HEK293 (cell line): ENCODE measurements around the gene PLEKHA6.
A peak's percentile ranks its signal among the peaks of the same experiment; 100 is the strongest.

Source experiments
- CTCF ChIA-PET: fragments of 350-600 bp; formaldehyde crosslinking; extraction: SDS; loops from one replicate; lab custom pipeline; 2021; ENCODE audit warnings: antibody characterized with exemption; lab: Yijun Ruan, JAX
- POLR2A ChIA-PET: fragments of 300-600 bp; formaldehyde crosslinking; extraction: SDS; loops from one replicate; lab custom pipeline; 2020; ENCODE audit warnings: antibody characterized with exemption, inconsistent platforms; lab: Yijun Ruan, JAX
- H3K27ac ChIP-seq: fragments of 200-500 bp; sonication (Bioruptor generic); 2 replicates; pipeline ENCODE4 v1.5.1; 2014; ENCODE audit warnings: low read depth, low read length, control low read depth, inconsistent platforms; ENCODE audit errors: extremely low read depth
- H3K36me3 ChIP-seq, 2 experiments: fragments of 200-500 bp in 1 of 2; sonication (Bioruptor generic) in 1 of 2; 1 replicate in 1 of 2; 2 replicates in 1 of 2; pipeline ENCODE4 v1.5.1; 2014 to 2017; ENCODE audit warnings: inconsistent platforms in 2 of 2, low read length in 2 of 2; ENCODE audit not compliant: control insufficient read depth in 2 of 2, insufficient read depth in 1 of 2
- H3K4me1 ChIP-seq: fragments of 200-500 bp; sonication (Bioruptor generic); 2 replicates; pipeline ENCODE4 v1.5.1; 2014; ENCODE audit warnings: mild to moderate bottlenecking, low read length, inconsistent platforms; ENCODE audit not compliant: control insufficient read depth, insufficient read depth
- H3K4me3 ChIP-seq: 2 replicates; pipeline ENCODE4 v1.5.1; 2011; ENCODE audit warnings: low read depth, mild to moderate bottlenecking, control low read depth, low read length, moderate library complexity
- H3K9me3 ChIP-seq: fragments of 200-500 bp; sonication (Bioruptor generic); 2 replicates; pipeline ENCODE4 v1.5.1; 2014; ENCODE audit warnings: low read depth, low read length, inconsistent platforms; ENCODE audit not compliant: control insufficient read depth, insufficient read depth
- ATF2 ChIP-seq: fragments of 450-650 bp; formaldehyde crosslinking; IDR thresholded peaks from 2 replicates; pipeline ENCODE4 v1.5.1; 2016; ENCODE audit warnings: missing biosample characterization, missing genetic modification characterization, low read depth
- ELK4 ChIP-seq: IDR thresholded peaks from 2 replicates; pipeline ENCODE4 v1.6.1; 2011; ENCODE audit warnings: mild to moderate bottlenecking, low read depth, low read length, borderline replicate concordance
- FEZF1 ChIP-seq: fragments of 450-650 bp; formaldehyde crosslinking; IDR thresholded peaks from 2 replicates; pipeline ENCODE4 v1.5.1; 2016; ENCODE audit warnings: missing biosample characterization, missing genetic modification characterization
- GLIS1 ChIP-seq: fragments of 450-650 bp; formaldehyde crosslinking; IDR thresholded peaks from 2 replicates; pipeline ENCODE4 v1.5.1; 2016; ENCODE audit warnings: missing biosample characterization, missing genetic modification characterization
- INSM2 ChIP-seq: fragments of 450-650 bp; formaldehyde crosslinking; IDR thresholded peaks from 2 replicates; pipeline ENCODE4 v1.5.1; 2016; ENCODE audit warnings: missing biosample characterization, missing genetic modification characterization
- OSR2 ChIP-seq: fragments of 450-650 bp; formaldehyde crosslinking; IDR thresholded peaks from 2 replicates; pipeline ENCODE4 v1.5.1; 2016; ENCODE audit warnings: missing biosample characterization, missing genetic modification characterization
- REPIN1 ChIP-seq: fragments of 450-650 bp; formaldehyde crosslinking; IDR thresholded peaks from 2 replicates; pipeline ENCODE4 v1.5.1; 2017; ENCODE audit warnings: missing biosample characterization, missing genetic modification characterization, low read depth
- SCRT2 ChIP-seq: fragments of 450-650 bp; formaldehyde crosslinking; IDR thresholded peaks from 2 replicates; pipeline ENCODE4 v1.5.1; 2016; ENCODE audit warnings: missing biosample characterization, missing genetic modification characterization
- SP2 ChIP-seq: fragments of 450-650 bp; formaldehyde crosslinking; IDR thresholded peaks from 2 replicates; pipeline ENCODE4 v1.5.1; 2016; ENCODE audit warnings: missing biosample characterization, missing genetic modification characterization
- ZIC2 ChIP-seq: fragments of 450-650 bp; formaldehyde crosslinking; IDR thresholded peaks from 2 replicates; pipeline ENCODE4 v1.5.1; 2016; ENCODE audit warnings: missing biosample characterization, missing genetic modification characterization
- ZNF10 ChIP-seq: fragments of 450-650 bp; formaldehyde crosslinking; IDR thresholded peaks from 2 replicates; pipeline ENCODE4 v1.5.1; 2017; ENCODE audit warnings: missing biosample characterization, missing genetic modification characterization
- ZNF169 ChIP-seq: fragments of 450-650 bp; formaldehyde crosslinking; IDR thresholded peaks from 2 replicates; pipeline ENCODE4 v1.5.1; 2016; ENCODE audit warnings: missing biosample characterization, missing genetic modification characterization
- ZNF23 ChIP-seq: fragments of 450-650 bp; formaldehyde crosslinking; IDR thresholded peaks from 2 replicates; pipeline ENCODE4 v1.5.1; 2016; ENCODE audit warnings: missing biosample characterization, missing genetic modification characterization, borderline replicate concordance
- ZNF280C ChIP-seq: fragments of 450-650 bp; formaldehyde crosslinking; IDR thresholded peaks from 2 replicates; pipeline ENCODE4 v1.5.1; 2016; ENCODE audit warnings: missing biosample characterization, missing genetic modification characterization
- ZNF335 ChIP-seq: fragments of 450-650 bp; formaldehyde crosslinking; conservative IDR thresholded peaks from 2 replicates; pipeline ENCODE4 v1.5.1; 2016; ENCODE audit warnings: missing biosample characterization, missing genetic modification characterization
- ZNF341 ChIP-seq: fragments of 450-650 bp; formaldehyde crosslinking; IDR thresholded peaks from 2 replicates; pipeline ENCODE4; 2016; ENCODE audit warnings: low read depth, missing biosample characterization, missing genetic modification characterization
- ZNF350 ChIP-seq: fragments of 450-650 bp; formaldehyde crosslinking; IDR thresholded peaks from 2 replicates; pipeline ENCODE4 v1.5.0; 2017; ENCODE audit warnings: missing biosample characterization, mild to moderate bottlenecking, missing genetic modification characterization
- ZNF416 ChIP-seq: fragments of 450-650 bp; formaldehyde crosslinking; IDR thresholded peaks from 2 replicates; pipeline ENCODE4 v1.5.1; 2016; ENCODE audit warnings: missing biosample characterization, missing genetic modification characterization
- ZNF423 ChIP-seq: fragments of 450-650 bp; formaldehyde crosslinking; IDR thresholded peaks from 2 replicates; pipeline ENCODE4 v1.5.1; 2016; ENCODE audit warnings: missing biosample characterization, missing genetic modification characterization
- ZNF560 ChIP-seq: fragments of 450-650 bp; formaldehyde crosslinking; IDR thresholded peaks from 2 replicates; pipeline ENCODE4 v1.5.1; 2017; ENCODE audit warnings: missing biosample characterization, missing genetic modification characterization, borderline replicate concordance
- ZNF692 ChIP-seq: fragments of 450-650 bp; formaldehyde crosslinking; IDR thresholded peaks from 2 replicates; pipeline ENCODE4 v1.5.1; 2016; ENCODE audit warnings: missing biosample characterization, missing genetic modification characterization
- ZNF704 ChIP-seq: fragments of 450-650 bp; formaldehyde crosslinking; IDR thresholded peaks from 2 replicates; pipeline ENCODE4 v1.5.1; 2016; ENCODE audit warnings: missing biosample characterization, missing genetic modification characterization
- ZNF791 ChIP-seq: fragments of 450-650 bp; formaldehyde crosslinking; IDR thresholded peaks from 2 replicates; pipeline ENCODE4 v1.5.1; 2016; ENCODE audit warnings: missing biosample characterization, missing genetic modification characterization

PLEKHA6 gene

GRCh38 chr1:204292740-204293139 is 67.0 kb downstream of the PLEKHA6 start:
- no peaks in the 10 kb centered on the region for H3K36me3 ChIP-seq
- no peaks in the 10 kb centered on the region for H3K9me3 ChIP-seq
- no peak overlapping the region for H3K27ac ChIP-seq
- CTCF ChIA-PET, result no interaction called here
- POLR2A ChIA-PET, result no interaction called here
- peaks cover 9% of the 10 kb centered on the region for H3K4me1 ChIP-seq
- H3K4me3 ChIP-seq, result no peak overlapping the region
- TF ChIP-seq REPIN1 (tag by site-specific recombination), result no peak
- no peak for TF ChIP-seq ZNF169 (tag by site-specific recombination)
- TF ChIP-seq INSM2 (tag by site-specific recombination), result no peak
- no peak for TF ChIP-seq ZNF704

GRCh38 chr1:204289280-204289679 is 70.4 kb downstream of the PLEKHA6 start:
- H3K27ac ChIP-seq, result no peak overlapping the region
- H3K36me3 ChIP-seq, result no peaks in the 10 kb centered on the region
- no peaks in the 10 kb centered on the region for H3K9me3 ChIP-seq
- TF ChIP-seq ZNF791 (tag by site-specific recombination) (no peak), ZIC2 (tag by site-specific recombination) (peak; percentile 83), ZNF335 (tag by site-specific recombination) (peak; percentile 81), ELK4 (no peak), FEZF1 (tag by site-specific recombination) (peak; percentile 36; the same call in 1 of the 2 replicates), OSR2 (tag by site-specific recombination) (peak; percentile 81), ZNF560 (no peak), ZNF423 (tag by site-specific recombination) (peak; percentile 60; the same call in 1 of the 2 replicates), ZNF280C (tag by site-specific recombination) (no peak), ZNF416 (tag by site-specific recombination) (no peak), GLIS1 (tag by site-specific recombination) (peak; percentile 52)
- no peak overlapping the region for H3K4me3 ChIP-seq
- ChIA-PET POLR2A (no interaction called here), CTCF (interaction anchor here (0.7 to 0.9 kb wide), 2 partner anchors 36 to 107 kb away, joined by 3 to 4 read pairs; no protein-coding TSS in a partner anchor)
- H3K4me1 ChIP-seq, result peaks cover 12% of the 10 kb centered on the region

GRCh38 chr1:204288021-204288588 is 71.6 kb downstream of the PLEKHA6 start:
- H3K27ac ChIP-seq, result no peak overlapping the region
- no peak for TF ChIP-seq ZNF10
- TF ChIP-seq ZNF350 (tag by site-specific recombination), result no peak
- peak; percentile 91 for TF ChIP-seq SP2 (tag by site-specific recombination)
- TF ChIP-seq ZNF692 (tag by site-specific recombination), result no peak
- no peak for TF ChIP-seq ZNF23 (tag by site-specific recombination)
- peak; percentile 96 for TF ChIP-seq ZNF341 (tag by site-specific recombination)
- peak; percentile 84 for TF ChIP-seq SCRT2 (tag by site-specific recombination)
- TF ChIP-seq ZIC2 (tag by site-specific recombination), result peak; percentile 82
- TF ChIP-seq ATF2 (tag by site-specific recombination), result no peak

More at GRCh38 chr1:204288021-204288588, 71.6 kb downstream of the PLEKHA6 start:
- CTCF ChIA-PET, result interaction anchor here (0.7 kb wide), 1 partner anchor 1138 kb away, joined by 3 read pairs; no protein-coding TSS in a partner anchor
- H3K9me3 ChIP-seq, result no peaks in the 10 kb centered on the region
- no peaks in the 10 kb centered on the region for H3K36me3 ChIP-seq
- peaks cover 12% of the 10 kb centered on the region for H3K4me1 ChIP-seq
- no peak overlapping the region; the same call in 1 of the 2 replicates for H3K4me3 ChIP-seq
- POLR2A ChIA-PET, result no interaction called here
